Uterus (tissue), 2 donors: ENCODE measurements around the gene PSMB7.

ENCODE experiments used
- POLR2A ChIP-seq, 2 donors: fragments of 450-650 bp; IDR thresholded peaks; one replicate each; pipeline ENCODE4 v1.6.1; 2016; ENCODE audit warnings: antibody characterized with exemption in 2 of 2, mild to moderate bottlenecking in 1 of 2, moderate library complexity in 1 of 2
- TF ChIP-seq, protein P1 (sequence below), 4 experiments: fragments of 200-600 bp in 2 of 4; fragments of 450-650 bp in 2 of 4; sonication (generic) in 2 of 4; IDR thresholded peaks; one replicate each; pipeline ENCODE4 v1.5.1; 2016 to 2019; ENCODE audit warnings: antibody characterized with exemption in 4 of 4, mild to moderate bottlenecking in 2 of 4, moderate library complexity in 1 of 4

DNA sequence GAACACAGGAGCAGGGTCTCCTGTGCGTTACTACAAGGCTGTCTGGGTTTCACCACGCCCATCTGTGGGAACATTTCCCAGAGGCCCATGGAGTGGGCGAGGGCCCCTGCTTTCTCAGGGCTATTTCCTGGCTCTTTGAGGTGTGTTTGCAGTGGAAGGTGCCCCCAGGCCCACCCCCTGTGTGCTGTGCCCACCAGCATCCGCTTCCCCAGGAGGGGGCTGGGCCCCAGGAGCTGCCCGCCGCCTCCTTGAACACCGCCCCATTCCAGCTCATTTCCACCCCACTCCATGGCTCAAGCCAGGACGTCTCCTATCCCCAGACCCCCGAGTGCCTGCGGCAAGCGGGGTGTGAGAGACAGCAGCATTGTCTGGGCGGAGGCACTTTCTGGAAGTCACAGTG is 87.0 kb downstream of the PSMB7 start:
- TF ChIP-seq, protein P1, sequence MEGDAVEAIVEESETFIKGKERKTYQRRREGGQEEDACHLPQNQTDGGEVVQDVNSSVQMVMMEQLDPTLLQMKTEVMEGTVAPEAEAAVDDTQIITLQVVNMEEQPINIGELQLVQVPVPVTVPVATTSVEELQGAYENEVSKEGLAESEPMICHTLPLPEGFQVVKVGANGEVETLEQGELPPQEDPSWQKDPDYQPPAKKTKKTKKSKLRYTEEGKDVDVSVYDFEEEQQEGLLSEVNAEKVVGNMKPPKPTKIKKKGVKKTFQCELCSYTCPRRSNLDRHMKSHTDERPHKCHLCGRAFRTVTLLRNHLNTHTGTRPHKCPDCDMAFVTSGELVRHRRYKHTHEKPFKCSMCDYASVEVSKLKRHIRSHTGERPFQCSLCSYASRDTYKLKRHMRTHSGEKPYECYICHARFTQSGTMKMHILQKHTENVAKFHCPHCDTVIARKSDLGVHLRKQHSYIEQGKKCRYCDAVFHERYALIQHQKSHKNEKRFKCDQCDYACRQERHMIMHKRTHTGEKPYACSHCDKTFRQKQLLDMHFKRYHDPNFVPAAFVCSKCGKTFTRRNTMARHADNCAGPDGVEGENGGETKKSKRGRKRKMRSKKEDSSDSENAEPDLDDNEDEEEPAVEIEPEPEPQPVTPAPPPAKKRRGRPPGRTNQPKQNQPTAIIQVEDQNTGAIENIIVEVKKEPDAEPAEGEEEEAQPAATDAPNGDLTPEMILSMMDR (IDR thresholded peaks at IDR 0.05): no peak
- TF ChIP-seq POLR2A (IDR thresholded peaks at IDR 0.05): no peak
